Activated CD8-positive, alpha-beta memory T cell treated with anti-CD3 and anti-CD28 coated beads for 36 hours (primary cell): Measurements from ENCODE around the gene SPATA31A7. TPM values are rescaled to one million over a fixed set of nuclear protein-coding genes. Genes with fewer than 3 reads are reported as not detected.
"Not testable (repeated sequence)": the region's sequence is repeated elsewhere in the genome, so short reads cannot be mapped to it uniquely, and the experiment has no call there.

Experiments
- CTCF ChIA-PET: fragments of 350-600 bp; sonication (Branson Sonifier 250); formaldehyde crosslinking; loops from one replicate; lab custom pipeline; 2021; ENCODE audit warnings: antibody characterized with exemption; lab: Charles Lee
- POLR2A ChIA-PET: fragments of 350-600 bp; sonication (Branson Sonifier 250); formaldehyde crosslinking; loops from one replicate; lab custom pipeline; 2021; ENCODE audit warnings: antibody characterized with exemption; lab: Charles Lee
- total RNA-seq, 2 experiments: library from RNA; stranded (reverse); gene quantifications; one replicate each; pipeline ENCODE4 v1.2.3, GENCODE V29; 2021

SPATA31A7 gene
- not detected for total RNA-seq

DNA sequence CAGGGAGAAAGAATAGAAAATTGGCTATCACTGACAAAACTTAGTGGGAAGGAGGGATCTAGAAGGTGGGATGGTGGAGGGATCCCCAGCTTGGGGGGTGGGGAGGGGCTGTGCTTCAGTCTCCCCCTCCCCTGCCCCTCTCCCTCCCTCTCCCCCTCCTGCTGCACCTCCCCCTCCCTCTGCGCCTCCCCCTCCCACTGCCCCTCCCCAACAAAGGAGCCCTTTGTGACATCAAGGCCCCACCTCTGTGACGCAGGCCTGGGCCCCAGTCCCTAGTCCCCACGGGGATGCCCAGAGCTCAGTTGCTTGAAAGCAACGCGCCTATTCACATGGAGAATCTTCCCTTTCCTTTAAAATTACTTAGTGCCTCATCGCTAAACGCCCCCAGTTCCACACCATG, at the start of gene SPATA31A7:
Gene SPATA31A7 (plus strand): TSS at position 301 of the 400 bp plus-strand sequence. CDS start 29 bp downstream, at position 330.
- CTCF ChIA-PET, POLR2A ChIA-PET: not testable (repeated sequence)

DNA sequence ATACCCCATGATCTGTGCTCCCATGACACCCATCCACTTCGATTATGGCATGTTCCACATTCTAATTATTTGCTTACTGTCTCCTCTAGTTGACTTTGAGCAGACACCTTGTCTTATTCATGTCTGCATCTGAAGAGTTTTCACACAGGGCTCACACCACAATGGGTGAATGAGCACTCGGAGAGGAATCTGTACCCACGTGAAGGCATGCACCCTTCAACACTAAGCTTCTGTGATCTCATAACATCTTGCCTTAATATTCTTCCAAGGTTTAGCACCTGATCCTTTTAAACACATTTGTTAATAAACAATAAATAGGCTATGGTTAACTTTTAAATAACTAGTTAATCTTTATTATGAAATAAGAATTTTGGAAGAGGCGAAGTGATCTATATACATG, 36.6 kb downstream of the SPATA31A7 start:
- POLR2A ChIA-PET, CTCF ChIA-PET: not testable (repeated sequence)
